ENCODE results near the gene UQCC2. TPM values are rescaled to one million over a fixed set of nuclear protein-coding genes. Genes with fewer than 3 reads are reported as not detected.
A peak's percentile ranks its signal among the peaks of the same experiment; 100 is the strongest.

Gene UQCC2
- total RNA-seq, 4 donors from 2014 or later: 4.6 to 19.6 (median 6.9) TPM

- TF ChIP-seq POLR2A (IDR thresholded peaks at IDR 0.05): no peak
- TF ChIP-seq, protein P1, sequence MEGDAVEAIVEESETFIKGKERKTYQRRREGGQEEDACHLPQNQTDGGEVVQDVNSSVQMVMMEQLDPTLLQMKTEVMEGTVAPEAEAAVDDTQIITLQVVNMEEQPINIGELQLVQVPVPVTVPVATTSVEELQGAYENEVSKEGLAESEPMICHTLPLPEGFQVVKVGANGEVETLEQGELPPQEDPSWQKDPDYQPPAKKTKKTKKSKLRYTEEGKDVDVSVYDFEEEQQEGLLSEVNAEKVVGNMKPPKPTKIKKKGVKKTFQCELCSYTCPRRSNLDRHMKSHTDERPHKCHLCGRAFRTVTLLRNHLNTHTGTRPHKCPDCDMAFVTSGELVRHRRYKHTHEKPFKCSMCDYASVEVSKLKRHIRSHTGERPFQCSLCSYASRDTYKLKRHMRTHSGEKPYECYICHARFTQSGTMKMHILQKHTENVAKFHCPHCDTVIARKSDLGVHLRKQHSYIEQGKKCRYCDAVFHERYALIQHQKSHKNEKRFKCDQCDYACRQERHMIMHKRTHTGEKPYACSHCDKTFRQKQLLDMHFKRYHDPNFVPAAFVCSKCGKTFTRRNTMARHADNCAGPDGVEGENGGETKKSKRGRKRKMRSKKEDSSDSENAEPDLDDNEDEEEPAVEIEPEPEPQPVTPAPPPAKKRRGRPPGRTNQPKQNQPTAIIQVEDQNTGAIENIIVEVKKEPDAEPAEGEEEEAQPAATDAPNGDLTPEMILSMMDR (IDR thresholded peaks at IDR 0.05): no peak
- Histone ChIP-seq H3K36me3 (peaks cover 0 to 76% (median 0%) of the 10 kb centered on the region in 3 donors), H3K27ac (peak overlapping the region; percentile 54 to 82 (median 66))
These were observed 18.1 kb downstream of the UQCC2 start for GRCh38 chr6:33693186-33694105.

GRCh38 chr6:33692760-33693158 is 18.7 kb downstream of the UQCC2 start:
- Histone ChIP-seq H3K4me3 (no peak overlapping the region), H3K9me3 (no peaks in the 10 kb centered on the region), H3K27ac (peak overlapping the region; percentile 54 to 82 (median 66)), H3K27me3 (no peaks in the 10 kb centered on the region), H3K36me3 (peaks cover 0 to 77% (median 0%) of the 10 kb centered on the region in 3 donors), H3K4me1 (peaks cover 0 to 44% (median 13%) of the 10 kb centered on the region in 4 donors)
- TF ChIP-seq, protein P1 (IDR thresholded peaks at IDR 0.05): no peak
- TF ChIP-seq POLR2A (IDR thresholded peaks at IDR 0.05): no peak
- peak in 2 of 3 donors; percentile 90 to 93 for DNase-seq

More at GRCh38 chr6:33693186-33694105, 18.1 kb downstream of the UQCC2 start:
- no peak for DNase-seq
- peaks cover 0 to 44% (median 13%) of the 10 kb centered on the region in 4 donors for H3K4me1 ChIP-seq
- no peak overlapping the region for H3K4me3 ChIP-seq
- H3K27me3 ChIP-seq: no peaks in the 10 kb centered on the region
- H3K9me3 ChIP-seq: no peaks in the 10 kb centered on the region

- H3K36me3 ChIP-seq: peaks cover 0 to 79% (median 0%) of the 10 kb centered on the region in 3 donors
These were observed 19.3 kb downstream of the UQCC2 start for GRCh38 chr6:33692078-33692759.

DNA sequence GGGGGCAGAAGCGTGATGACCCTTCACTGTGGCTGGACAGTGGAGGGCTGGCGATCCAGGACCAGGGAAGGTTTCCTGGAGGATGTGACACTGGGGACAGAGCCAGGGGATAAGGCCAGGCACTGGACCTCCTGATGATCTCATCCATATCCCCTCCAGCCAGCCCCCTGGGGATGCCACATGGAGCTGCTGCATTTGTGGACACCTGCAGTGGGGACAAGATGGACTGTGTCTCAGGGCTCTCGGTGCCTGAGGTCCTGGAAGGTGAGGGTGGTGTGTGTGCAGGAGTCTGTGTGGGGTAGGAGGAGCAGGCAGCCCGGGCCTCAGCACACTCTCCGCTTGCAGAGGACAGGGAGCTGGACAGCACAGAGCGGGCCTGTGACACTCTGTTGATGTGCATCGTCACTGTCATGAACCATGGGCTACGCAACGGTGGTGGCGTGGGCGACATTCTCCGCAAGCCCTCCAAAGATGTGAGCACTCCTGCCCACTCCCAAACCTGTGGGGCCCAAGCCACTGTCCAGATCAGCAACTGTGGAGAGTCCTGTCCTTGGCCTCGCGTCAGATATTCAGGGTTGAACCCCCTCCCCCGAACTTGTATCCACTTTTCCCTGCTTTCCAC is 19.9 kb downstream of the UQCC2 start:
- Histone ChIP-seq H3K9me3 (no peaks in the 10 kb centered on the region), H3K36me3 (peaks cover 0 to 79% (median 0%) of the 10 kb centered on the region in 3 donors), H3K4me3 (no peak overlapping the region), H3K27ac (peak overlapping the region in 3 of 4 donors; percentile 54 to 82 (median 68)), H3K4me1 (peaks cover 0 to 37% (median 13%) of the 10 kb centered on the region in 4 donors), H3K27me3 (no peaks in the 10 kb centered on the region)
- no peak for DNase-seq
- TF ChIP-seq, protein P1 (IDR thresholded peaks at IDR 0.05): no peak
- no peak for TF ChIP-seq POLR2A (IDR thresholded peaks at IDR 0.05)

More at GRCh38 chr6:33692078-33692759, 19.3 kb downstream of the UQCC2 start:
- Histone ChIP-seq H3K27ac (peak overlapping the region; percentile 54 to 82 (median 66)), H3K9me3 (no peaks in the 10 kb centered on the region), H3K27me3 (no peaks in the 10 kb centered on the region), H3K4me3 (no peak overlapping the region), H3K4me1 (peaks cover 0 to 43% (median 13%) of the 10 kb centered on the region in 4 donors)
- TF ChIP-seq POLR2A (IDR thresholded peaks at IDR 0.05): no peak
- TF ChIP-seq, protein P1 (IDR thresholded peaks at IDR 0.05): no peak
- no peak for DNase-seq

DNA sequence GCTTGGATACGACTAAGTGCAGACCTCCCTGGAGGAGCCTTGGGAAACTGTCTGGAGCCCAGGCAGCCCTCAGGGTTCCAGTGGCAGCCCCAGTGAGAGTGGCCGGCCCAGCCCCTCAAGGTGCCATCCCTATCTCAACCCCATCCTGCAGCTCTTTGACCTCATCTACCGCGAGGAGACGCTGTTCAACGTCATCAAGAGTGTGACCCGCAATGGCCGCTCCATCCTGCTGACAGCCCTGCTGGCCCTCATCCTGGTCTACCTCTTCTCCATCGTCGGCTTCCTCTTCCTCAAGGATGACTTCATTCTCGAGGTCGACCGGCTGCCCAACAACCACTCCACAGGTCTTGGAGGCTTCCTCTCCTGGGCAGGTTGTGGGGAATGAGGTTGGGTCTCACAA is 20.7 kb downstream of the UQCC2 start:
- no peak for TF ChIP-seq POLR2A (IDR thresholded peaks at IDR 0.05)
- TF ChIP-seq, protein P1 (IDR thresholded peaks at IDR 0.05): no peak
- Histone ChIP-seq H3K4me3 (no peak overlapping the region), H3K4me1 (peaks cover 0 to 29% (median 10%) of the 10 kb centered on the region in 4 donors), H3K9me3 (no peaks in the 10 kb centered on the region), H3K36me3 (peaks cover 0 to 84% (median 0%) of the 10 kb centered on the region in 3 donors), H3K27ac (no peak overlapping the region), H3K27me3 (no peaks in the 10 kb centered on the region)
- no peak for DNase-seq
